Heart right ventricle (tissue), 16 donors: Measurements from ENCODE around the gene TBC1D8B. TPM values are rescaled to one million over a fixed set of nuclear protein-coding genes. Genes with fewer than 3 reads are reported as not detected.

Experiments
- ATAC-seq, 8 donors: fragments of 200-7000 bp; cut with Tn5 transposase; one replicate each; pipeline ENCODE4 v1.9.1; 2020; ENCODE audit warnings: mild to moderate bottlenecking in 8 of 8, moderate library complexity in 8 of 8, moderate number of reproducible peaks in 1 of 8
- DNase-seq, 2 donors: peaks; one replicate each; pipeline ENCODE4 v3.0.0-alpha.2; 2020
- H3K27ac ChIP-seq, 10 donors: fragments of 200-600 bp; sonication (generic) in 2 of 10; one replicate each; pipeline versions ENCODE4 v1.5.0 to v1.8.0; 2020 to 2022; ENCODE audit warnings: mild to moderate bottlenecking in 3 of 10
- H3K27me3 ChIP-seq, 7 donors: fragments of 200-600 bp; one replicate each; pipeline ENCODE4 v1.8.0; 2021 to 2022; ENCODE audit warnings: mild to moderate bottlenecking in 2 of 7
- H3K36me3 ChIP-seq, 9 donors: fragments of 200-600 bp; sonication (generic) in 1 of 9; one replicate each; pipeline versions ENCODE4 v1.5.0 to v1.8.0; 2020 to 2022; ENCODE audit warnings: mild to moderate bottlenecking in 2 of 9
- H3K4me1 ChIP-seq, 9 donors: fragments of 200-600 bp; sonication (generic) in 1 of 9; one replicate each; pipeline versions ENCODE4 v1.5.0 to v1.8.0; 2020 to 2022; ENCODE audit warnings: mild to moderate bottlenecking in 4 of 9
- H3K4me3 ChIP-seq, 10 donors: fragments of 200-600 bp; sonication (generic) in 2 of 10; one replicate each; pipeline versions ENCODE4 v1.5.0 to v1.8.0; 2020 to 2022; ENCODE audit warnings: mild to moderate bottlenecking in 7 of 10, moderate library complexity in 2 of 10
- H3K9me3 ChIP-seq, 11 donors: fragments of 200-600 bp in 10 of 11; sonication (generic) in 2 of 11; one replicate each; pipeline versions ENCODE4 v1.5.0 to v1.8.0; 2013 to 2022; ENCODE audit warnings: mild to moderate bottlenecking in 2 of 11, control low read depth in 1 of 11, moderate library complexity in 1 of 11
- CTCF ChIP-seq, 9 donors: fragments of 200-600 bp; sonication (generic) in 2 of 9; IDR thresholded peaks; one replicate each; pipeline versions ENCODE4 v1.5.0 to v1.8.0; 2021 to 2022; ENCODE audit warnings: antibody characterized with exemption in 9 of 9, mild to moderate bottlenecking in 5 of 9, moderate library complexity in 1 of 9
- WGBS, 2 donors: extraction: QIAGEN DNeasy Blood & Tissue Kit; methylation state at CpG; one replicate each; pipeline ENCODE4 v1.1.7; 2013; ENCODE audit warnings: inconsistent platforms in 1 of 2; 5-methylcytosine and 5-hydroxymethylcytosine counted together
- intact Hi-C, 10 donors: fragments of 100-400 bp; cut with DNase I; formaldehyde crosslinking; loops; one replicate each; pipeline versions ENCODE4 v1.11.1 to v1.14.2; 2022
- polyA plus RNA-seq, 2 donors: library from polyadenylated mRNA; stranded (reverse); fragments of 200-250 nt; gene quantifications; one replicate each; pipeline ENCODE4 v1.2.3, GENCODE V29; 2013
- total RNA-seq, 10 donors: library from RNA; stranded (reverse); fragmentation: NEBNext Ultra II Directional in 3 of 10; extraction: Animal tissue kit (Norgen Biotek cat#: 25700) in 3 of 10; gene quantifications; one replicate each; pipeline versions ENCODE4 v1.2.1 to v1.2.4, GENCODE V29; 2021 to 2023
- donor health status: Arrhythmogenic right ventricular cardiomyopathy.
- donor health status: ischemic (EF 13 %, LVEDD 7.1; RV severe dilation, severe dysfunction).
- donor health status: healthy with polysubstance abuse.
- donor health status: DM: no; HTN: yes; CAD: no.
- donor health status: DM: no; HTN: no; CAD: no.
- donor health status: ischemic (EF 25% LVEDD 6.9; RV normal size, moderate dysfunction).
- donor health status: ischemic (EF 25% LVEDD 5.7; RV mildly dilated, moderate dysfunction).
- donor health status: healthy.
- donor health status: DM: yes; HTN: yes; CAD: no.
- donor health status: Ischemic cardiomyopathy.
- donor health status: ischemic (EF 35%, LVEDD 5.7; RV mildly dilated, moderate dysfunction).
- donor health status: nonischemic (EF 11% LVEDD 7.7; RV severe dilation, severe dysfunction).
- donor health status: DM: yes; HTN: yes; CAD: no.
- donor health status: PGD.
- donor health status: ischemic (EF 29% LVEDD 5.4; RV normal size, mild dysfunction).
- donor health status: nonischemic (EF 23%, LVEDD 6.1; RV moderate dilation, normal function).

TBC1D8B gene
- total and polyA plus RNA-seq, 12 donors = 0.87 to 3.4 (median 2.1) TPM

DNA sequence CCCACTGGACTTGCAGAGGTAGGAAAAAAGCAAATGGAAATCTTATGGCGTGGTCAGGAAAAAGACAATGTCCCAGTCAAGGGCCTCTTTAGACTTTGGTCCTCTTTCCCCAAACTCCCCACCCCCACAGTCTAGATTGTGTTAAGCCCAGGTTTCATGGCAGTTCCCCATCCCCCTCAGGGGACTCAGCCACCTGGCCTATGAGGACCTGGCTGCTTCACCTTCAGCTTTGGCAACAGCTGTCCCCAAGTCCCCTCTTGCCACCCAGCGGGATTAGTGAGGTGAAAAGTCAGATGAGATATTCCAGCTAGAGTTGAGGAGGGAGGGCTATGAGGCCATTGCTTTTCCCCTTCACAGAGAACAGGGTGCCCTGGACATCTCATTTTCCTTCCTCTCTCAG lies 100.2 kb downstream of the TBC1D8B start:
- H3K27ac ChIP-seq = no peak overlapping the region
- DNase-seq (no peak), ATAC-seq (no peak)
- TF ChIP-seq CTCF (IDR thresholded peaks at IDR 0.05) = no peak
- 88 to 89% methylated on average over 2 of the region's 2 CpGs for WGBS, 2 donors
- no peaks in the 10 kb centered on the region for H3K4me1 ChIP-seq
- intact Hi-C loops = loop anchor here in 2 of 10 donors (5.0 kb wide), 2 partner anchors 40 to 50 kb away; no protein-coding TSS in a partner anchor
- H3K9me3 ChIP-seq = no peaks in the 10 kb centered on the region
- peaks cover 0 to 15% (median 0%) of the 10 kb centered on the region in 7 donors for H3K27me3 ChIP-seq
- no peak overlapping the region for H3K4me3 ChIP-seq
- no peaks in the 10 kb centered on the region for H3K36me3 ChIP-seq

DNA sequence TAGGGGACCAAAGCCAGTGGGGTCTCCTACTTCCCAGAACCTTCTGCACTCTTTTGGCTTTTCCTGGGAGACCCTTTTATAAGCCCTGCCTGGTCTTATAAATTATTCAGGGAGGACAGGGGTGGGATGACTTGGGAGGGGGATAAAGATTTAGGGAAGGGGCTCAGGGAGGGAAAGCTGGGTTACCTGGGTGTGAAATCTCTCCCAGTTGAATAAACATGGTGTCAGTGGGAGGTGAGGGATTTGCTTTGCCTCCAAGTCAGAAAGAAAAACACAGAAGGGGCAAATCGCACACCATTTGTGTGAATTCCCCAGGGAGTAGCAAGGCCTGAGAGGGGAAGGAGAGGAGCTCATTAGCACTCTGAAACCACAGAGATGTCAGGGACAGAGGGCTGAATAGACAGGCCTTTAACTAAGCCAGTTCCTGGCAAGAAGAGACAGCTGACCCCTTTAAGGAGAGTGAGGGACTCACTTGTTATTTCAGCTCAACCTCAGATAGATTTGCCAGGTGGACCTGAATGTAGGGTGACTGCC lies 100.9 kb downstream of the TBC1D8B start, which contains the start of gene RIPPLY1:
RIPPLY1 (minus strand) TSS at position 51 of the 534 bp plus-strand sequence. CDS start 54 bp downstream, outside the sequence.
- Histone ChIP-seq H3K36me3 (no peaks in the 10 kb centered on the region), H3K4me1 (no peaks in the 10 kb centered on the region), H3K27ac (no peak within 1 kb of the TSS), H3K9me3 (no peaks in the 10 kb centered on the region), H3K4me3 (no peak within 1 kb of the TSS), H3K27me3 (peaks cover 0 to 15% (median 0%) of the 10 kb centered on the region in 7 donors)
- intact Hi-C loops = loop anchor here in 2 of 10 donors (5.0 kb wide), 2 partner anchors 39 to 49 kb away; no protein-coding TSS in a partner anchor
- no peak for TF ChIP-seq CTCF (IDR thresholded peaks at IDR 0.05)
- 58 to 88% methylated on average over 1 of the region's 1 CpG for WGBS, 2 donors
- DNase-seq (no peak), ATAC-seq (no peak)

DNA sequence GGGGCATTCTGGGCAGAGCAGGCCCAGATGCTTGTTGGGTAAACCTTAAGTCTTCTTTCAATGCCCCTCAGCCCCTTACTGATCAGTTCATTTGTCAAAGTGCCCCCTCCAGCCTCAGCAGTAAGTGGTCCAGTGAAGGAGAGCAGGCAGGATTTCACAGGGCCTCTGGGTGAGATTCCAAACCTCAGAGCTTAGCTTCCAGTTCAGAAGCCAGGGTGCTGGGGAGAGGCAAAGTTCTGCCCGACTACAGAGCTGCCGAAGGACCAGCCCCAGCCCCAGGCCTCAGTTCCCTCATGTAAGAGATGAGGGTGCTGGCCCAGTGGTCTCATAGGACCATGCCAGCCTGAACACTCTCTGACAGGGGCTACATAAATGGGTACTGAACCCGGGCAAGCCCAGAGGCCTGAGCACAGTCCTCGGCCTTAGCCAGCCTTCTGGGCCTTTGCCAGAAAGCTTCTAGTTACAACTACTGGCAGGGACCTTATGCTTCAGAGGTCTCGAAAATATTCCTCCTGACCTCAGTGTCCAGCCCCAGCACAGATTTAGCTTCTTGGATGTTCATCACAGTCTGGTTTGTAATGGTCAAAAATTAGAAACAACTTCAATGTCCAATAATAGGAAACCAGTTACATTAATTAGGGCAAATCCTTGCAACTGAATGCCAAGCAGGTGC lies 101.5 kb downstream of the TBC1D8B start:
- no peak overlapping the region for H3K27ac ChIP-seq
- no peaks in the 10 kb centered on the region for H3K36me3 ChIP-seq
- 69 to 83% methylated on average over 5 of the region's 5 CpGs for WGBS, 2 donors
- intact Hi-C loops = loop anchor here in 2 of 10 donors (5.0 kb wide), 2 partner anchors 38 to 48 kb away; no protein-coding TSS in a partner anchor
- H3K9me3 ChIP-seq = no peaks in the 10 kb centered on the region
- DNase-seq (no peak), ATAC-seq (peak in 1 of 8 donors; percentile 61)
- no peak for TF ChIP-seq CTCF (IDR thresholded peaks at IDR 0.05)
- H3K4me3 ChIP-seq = no peak overlapping the region
- no peaks in the 10 kb centered on the region for H3K4me1 ChIP-seq
- peaks cover 0 to 15% (median 0%) of the 10 kb centered on the region in 7 donors for H3K27me3 ChIP-seq

DNA sequence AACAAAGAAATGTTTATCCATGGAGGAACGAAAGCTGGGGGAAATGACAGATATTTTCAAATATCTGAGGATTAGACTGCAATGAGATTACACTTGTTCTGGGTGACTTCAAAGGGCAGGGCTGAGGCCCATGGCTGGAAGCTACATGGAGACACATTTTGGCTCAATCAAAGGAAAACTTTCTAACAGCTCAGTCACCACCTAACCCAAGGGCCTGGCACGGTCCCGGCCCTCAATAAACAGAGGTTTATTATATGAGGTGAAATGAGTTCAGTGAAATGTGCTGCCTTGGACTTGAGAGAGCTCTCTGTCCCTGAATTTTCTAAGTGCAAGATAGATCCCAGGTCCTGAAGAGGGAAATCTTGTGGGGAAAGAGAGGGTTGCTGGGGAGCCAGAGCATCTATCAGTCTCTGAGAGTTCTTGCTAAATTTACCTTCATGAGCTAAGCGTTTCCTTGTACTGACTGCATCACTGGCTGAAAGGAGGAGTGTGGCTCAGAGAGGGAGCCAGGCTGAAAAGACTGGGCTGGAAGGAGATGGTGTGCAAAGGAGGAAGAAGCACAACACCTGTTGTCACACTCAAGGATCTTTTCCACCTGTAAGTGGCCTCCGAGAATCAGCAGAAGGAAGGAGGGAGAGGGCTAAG lies 102.7 kb downstream of the TBC1D8B start:
- Histone ChIP-seq H3K4me1 (no peaks in the 10 kb centered on the region), H3K9me3 (no peaks in the 10 kb centered on the region), H3K27me3 (peaks cover 0 to 13% (median 0%) of the 10 kb centered on the region in 7 donors), H3K36me3 (no peaks in the 10 kb centered on the region), H3K27ac (no peak overlapping the region), H3K4me3 (no peak overlapping the region)
- DNase-seq (no peak), ATAC-seq (peak in 3 of 8 donors; percentile 27 to 65 (median 60))
- TF ChIP-seq CTCF (IDR thresholded peaks at IDR 0.05) = no peak
- WGBS, 2 donors = 70 to 80% methylated on average over 5 of the region's 5 CpGs
- intact Hi-C loops = no loop called here
